HG03066 (cell line): ENCODE data around the gene PHETA1.
"Not testable (repeated sequence)": the region's sequence is repeated elsewhere in the genome, so short reads cannot be mapped to it uniquely, and the experiment has no call there.

Experiments
- ATAC-seq: cut with Tn5 transposase; IDR thresholded peaks from one replicate; pipeline ENCODE4 v1.9.1; 2021; ENCODE audit warnings: low read depth; ENCODE audit not compliant: unreplicated experiment

Gene PHETA1

DNA sequence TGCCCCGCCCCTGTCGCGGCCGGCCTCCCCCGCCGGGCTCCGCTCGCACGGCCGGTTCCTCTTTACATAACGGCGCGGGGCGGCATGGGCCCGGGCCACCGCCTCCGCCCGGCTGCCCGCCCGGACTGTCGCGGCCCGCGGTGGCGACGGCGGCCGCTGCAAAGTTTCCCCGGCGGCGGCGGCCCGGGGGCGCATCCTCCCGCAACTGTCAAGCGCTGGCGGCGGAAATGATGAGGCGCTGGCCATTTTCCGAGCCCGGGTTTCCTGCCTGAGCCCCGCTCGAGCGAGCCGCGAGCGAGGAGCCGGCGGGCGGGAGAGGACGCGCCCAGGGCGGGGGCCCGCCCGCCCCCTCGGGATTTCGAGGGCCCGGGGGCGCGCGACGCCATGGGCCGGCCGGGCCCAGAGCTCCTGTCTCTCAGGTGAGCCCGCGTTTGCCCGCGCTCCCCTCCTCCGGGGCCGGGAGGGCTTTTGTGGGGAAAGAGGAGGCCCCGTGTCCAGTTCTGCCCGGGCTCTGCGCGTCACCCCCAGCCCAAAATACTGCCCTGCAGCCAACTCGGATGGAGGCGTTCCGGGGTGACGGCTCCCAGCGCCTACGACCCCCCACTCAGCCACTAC, 37.1 kb upstream of the PHETA1 start, which contains the start of gene SH2B3:
Gene SH2B3 (plus strand): TSS at position 65 of the 615 bp plus-strand sequence. CDS start 12,223 bp downstream, outside the sequence.
- ATAC-seq: peak; percentile 11

- peak; percentile 56 for ATAC-seq
Observed at GRCh38 chr12:111405149-111405858, 36.4 kb upstream of the PHETA1 start.

DNA sequence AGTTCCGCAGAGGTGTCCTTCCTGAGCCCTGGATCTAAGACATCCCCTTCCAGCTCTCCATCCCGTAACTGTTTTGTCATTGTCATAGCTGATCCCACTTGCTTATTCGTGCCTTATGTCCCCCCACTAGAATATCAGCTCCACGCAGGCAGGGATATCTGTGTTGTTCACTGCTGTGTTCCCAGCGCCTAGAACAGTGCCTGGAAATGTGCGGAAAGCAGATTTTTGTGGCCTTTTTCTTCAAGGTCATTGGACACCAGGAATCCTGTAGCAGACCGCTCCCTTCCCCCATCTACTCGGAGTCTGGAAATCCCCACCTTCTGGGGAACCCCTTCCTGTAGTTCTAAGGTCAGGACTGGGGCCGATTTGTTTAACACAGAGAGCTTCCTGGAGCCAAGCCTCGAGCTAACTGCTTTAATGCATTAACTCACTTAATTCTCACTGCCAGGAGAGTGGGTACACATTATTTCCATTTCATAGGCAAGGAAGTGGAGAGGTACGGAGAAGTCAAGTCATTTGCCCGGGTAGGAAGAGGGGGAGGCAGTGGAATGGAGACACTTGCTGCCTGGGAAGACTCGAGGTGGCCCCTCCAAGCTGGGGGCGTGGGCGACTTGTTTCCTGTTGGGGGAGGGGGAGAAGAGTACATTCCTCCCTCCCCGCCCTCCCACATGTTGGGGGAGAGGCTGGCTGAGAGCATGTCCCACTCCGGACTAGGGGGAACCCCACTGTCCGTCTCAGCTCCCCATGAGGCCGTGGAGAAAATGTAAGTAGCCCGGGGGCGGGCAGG, 35.7 kb upstream of the PHETA1 start:
- no peak for ATAC-seq

DNA sequence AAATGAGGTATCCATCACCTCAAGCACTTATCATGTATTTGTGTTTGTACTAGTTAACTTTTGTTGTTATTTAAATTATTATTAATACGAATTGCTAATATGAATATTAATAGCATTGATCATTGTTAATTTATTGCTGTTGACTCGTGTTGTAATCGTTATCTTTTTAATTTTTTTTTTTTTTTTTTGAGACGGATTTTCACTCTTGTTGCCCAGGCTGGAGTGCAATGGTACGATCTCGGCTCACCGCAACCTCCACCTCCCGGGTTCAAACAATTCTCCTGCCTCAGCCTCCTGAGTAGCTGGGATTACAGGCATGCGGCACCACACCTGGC, 33.6 kb upstream of the PHETA1 start:
- ATAC-seq: not testable (repeated sequence)

- ATAC-seq: no peak
Observed at GRCh38 chr12:111401167-111401605, 32.3 kb upstream of the PHETA1 start.

DNA sequence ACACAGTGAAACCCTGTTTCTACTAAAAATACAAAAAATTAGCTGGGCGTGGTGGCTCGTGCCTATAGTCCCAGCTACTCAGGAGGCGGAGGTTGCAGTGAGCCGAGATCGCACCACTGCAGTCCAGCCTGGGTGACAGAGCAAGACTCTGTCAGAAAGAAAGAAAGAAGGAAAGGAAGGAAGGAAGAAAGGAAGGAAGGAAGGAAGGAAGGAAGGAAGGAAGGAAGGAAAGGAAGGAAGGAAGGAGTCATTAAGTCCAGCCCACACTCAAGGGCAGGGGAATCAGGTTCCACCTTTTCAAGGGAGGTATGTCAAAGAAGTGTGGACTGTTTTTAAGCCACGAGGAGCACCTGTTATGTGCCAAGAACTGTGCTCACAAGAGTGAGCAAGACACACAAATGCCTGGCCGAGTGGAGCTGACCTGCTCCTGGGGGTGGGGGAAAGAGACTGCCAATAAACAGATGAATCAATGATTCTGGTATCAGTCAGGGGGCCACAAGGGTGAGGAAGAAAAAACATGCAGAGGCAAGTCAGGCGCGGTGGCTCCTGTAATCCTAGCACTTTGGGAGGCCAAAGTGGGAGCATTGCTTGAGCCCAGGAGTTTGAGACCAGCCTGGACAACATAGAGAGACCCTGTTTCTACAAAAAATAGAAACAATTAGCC, 31.0 kb upstream of the PHETA1 start:
- ATAC-seq: not testable (repeated sequence)

DNA sequence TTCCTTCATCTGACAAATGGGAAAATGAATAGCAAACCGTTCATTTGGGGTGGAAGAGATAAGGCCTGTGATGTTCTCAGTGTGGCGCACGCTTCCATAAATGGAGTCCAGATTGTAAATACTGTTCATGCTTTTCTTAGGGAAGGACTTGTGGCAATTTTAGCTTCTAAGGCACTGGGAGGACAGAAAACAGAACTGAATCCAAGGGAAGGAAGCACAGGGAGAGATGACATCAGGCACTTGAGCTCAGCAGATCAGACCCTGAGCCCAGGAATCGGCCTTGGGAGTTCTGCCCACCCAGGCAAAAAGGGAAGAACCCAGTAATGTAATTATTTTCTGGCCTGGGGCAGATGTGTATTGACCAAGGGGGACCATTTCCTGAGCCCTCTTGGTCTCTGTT, 29.6 kb upstream of the PHETA1 start:
- no peak for ATAC-seq

GRCh38 chr12:111396726-111397445, 28.0 kb upstream of the PHETA1 start:
- peak; percentile 49 for ATAC-seq

DNA sequence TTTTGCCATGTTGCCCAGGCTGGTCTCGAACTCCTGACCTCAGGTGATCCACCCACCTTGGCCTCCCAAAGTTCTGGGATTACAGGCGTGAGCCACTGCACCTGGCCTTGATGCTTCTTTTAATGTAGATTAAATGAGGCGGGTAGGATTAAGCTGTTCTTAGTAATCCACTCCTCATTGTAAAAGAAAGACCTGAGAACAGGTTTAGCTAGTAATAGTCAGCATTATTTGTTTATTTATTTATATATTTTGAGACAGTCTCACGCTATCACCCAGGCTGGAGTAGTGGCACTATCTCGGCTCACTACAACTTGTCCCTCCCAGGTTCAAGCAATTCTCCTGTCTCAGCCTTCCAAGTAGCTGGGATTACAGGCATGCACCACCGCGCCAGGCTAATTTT, 27.4 kb upstream of the PHETA1 start:
- not testable (repeated sequence) for ATAC-seq

DNA sequence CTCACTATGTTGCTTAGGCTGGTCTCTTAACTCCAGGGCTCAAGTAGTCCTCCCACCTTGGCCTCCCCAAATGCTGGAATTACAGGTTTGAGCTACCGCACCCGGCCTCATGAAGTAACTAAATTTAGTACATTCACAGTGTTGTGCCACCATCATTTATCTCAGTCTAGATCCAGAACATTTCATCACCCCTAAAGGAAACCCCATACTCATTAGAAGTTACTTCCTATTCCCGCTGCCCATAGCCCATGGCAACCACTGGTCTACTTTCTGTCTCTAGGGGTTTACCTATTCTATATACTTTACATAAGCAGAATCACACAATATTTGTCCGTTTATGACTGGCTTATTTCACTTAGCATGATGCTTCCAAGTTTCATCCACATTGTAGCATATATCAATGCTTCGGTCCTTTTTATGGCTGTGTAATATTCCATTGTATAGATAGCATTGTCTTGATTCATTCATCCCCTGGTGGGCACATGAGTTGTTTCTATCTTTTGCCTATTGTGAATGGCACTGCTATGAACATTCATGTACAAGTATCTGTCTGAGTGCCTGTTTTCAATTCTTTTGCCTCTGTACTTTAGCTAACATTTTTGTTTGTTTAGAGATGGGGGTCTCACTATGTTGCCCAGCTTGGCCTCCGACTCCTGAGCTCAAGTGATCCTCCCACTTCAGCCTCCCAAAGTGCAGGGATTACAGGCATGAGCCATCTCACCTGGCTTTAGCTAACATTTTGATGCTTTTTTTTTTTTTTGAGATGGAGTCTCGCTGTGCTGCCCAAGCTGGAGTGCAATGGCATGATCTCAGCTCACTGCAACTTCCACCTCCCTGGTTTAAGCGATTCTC, 26.7 kb upstream of the PHETA1 start:
- ATAC-seq: no peak

DNA sequence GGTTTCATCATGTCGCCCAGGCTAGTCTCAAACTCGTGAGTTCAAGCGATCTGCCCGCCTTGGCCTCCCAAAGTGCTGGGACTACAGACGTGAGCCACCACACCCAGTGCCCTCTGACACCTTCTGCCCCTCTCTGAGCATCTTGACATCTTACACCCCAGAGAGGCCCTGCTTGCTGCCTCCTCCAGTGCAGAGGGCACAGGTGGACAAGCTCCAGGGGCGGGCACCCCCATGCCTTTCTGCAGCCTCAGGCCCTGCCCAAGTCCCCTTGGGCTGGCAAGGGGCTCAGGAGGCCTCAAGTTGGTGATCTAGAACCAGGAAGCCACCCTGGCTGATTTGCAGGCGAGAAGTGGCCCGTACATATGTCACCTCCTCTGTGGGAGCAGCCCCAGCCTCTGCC, 25.6 kb upstream of the PHETA1 start:
- ATAC-seq: no peak

DNA sequence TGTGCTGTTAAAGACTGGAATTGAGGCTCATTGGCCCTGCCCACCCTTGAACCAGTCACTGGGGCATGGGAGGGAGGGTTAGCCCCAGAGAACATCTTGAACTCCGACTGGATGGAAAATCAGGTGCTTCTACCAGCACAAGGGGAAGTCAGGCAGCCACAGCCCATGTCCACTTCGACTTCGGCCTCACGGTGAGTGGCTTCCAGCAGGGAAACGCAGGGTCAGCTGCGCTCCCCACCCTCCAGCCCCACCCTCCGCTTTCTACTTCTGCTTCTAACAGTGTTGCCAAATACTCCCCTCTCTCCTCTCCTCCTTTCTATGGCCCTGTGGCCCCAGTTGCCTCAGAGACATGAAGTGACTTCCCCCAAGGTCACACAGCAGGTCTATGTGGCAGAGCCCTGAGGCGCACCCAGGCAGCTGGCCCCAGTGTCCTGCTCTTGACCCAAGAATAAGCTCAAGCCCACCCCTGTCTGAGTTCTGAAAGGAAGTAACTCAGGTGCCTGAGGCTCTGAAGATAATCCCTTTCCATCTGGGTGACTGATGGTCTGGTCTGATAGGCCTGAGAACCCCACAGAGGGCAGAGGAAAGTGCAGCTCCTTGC, 24.9 kb upstream of the PHETA1 start:
- no peak for ATAC-seq

DNA sequence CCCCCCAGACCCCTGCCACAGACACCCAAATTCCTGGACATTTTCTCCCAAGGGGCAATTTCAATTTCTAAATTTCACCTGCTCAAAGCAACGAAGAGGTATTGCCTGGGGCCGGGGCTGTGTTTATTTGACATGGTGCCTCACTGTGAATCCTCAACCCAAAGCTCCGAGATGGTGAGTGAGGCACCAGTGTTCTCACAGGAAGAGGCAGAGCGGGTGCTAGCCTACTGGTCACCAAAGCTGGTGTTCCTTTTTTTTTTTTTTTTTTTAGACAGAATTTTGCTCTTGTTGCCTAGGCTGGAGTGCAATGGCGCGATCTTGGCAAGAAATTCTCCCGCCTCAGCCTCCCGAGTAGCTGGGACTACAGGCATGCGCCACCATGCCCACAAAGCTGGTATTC, 22.0 kb upstream of the PHETA1 start:
- no peak for ATAC-seq

DNA sequence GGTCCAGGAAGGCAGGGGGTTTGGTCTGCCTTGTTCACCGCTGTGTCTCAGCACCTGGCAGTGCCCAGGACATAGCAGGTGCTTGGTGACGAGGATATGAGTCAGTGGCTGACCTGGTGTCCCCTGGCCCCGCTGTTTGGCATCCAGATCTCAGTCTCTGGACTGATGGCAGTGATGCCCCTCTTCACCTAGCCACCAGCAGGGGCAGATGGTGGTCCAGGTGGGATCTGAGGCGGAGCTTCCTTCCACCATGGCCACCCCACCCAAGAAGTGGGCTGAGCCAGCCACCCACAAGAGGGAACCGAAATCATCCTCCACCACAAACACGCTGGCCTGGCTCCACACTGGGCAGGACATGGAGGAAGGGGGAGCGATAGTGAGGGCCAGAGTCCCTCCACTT, 20.7 kb upstream of the PHETA1 start:
- ATAC-seq: no peak

DNA sequence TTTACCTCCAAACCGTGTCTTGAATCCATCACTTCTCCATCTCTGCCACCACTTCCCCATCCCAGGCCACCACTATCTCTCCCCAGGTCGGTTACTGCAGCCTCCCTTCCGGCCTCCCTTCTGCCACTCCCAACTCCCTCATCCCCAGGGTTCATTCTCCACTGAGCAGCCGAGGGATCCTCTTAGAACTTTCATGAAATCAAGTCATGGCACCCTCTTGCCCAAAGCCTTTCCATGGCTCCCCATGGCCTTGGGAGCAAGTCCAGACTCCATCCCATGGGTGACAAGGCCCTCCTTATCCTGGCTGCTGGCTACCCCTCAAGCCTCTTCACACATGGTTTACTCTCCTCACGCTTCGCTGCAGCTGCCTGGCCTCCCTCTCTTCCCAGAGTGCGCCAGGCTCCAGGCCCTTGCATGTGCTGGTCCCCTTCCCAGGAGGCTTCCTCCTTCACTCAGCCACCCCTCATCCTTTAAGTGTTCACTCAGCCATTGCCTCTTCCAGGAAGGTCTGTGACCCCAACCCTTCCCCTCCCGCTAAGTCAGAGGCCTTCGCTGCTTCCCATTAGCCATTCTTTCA, 18.9 kb upstream of the PHETA1 start:
- no peak for ATAC-seq

DNA sequence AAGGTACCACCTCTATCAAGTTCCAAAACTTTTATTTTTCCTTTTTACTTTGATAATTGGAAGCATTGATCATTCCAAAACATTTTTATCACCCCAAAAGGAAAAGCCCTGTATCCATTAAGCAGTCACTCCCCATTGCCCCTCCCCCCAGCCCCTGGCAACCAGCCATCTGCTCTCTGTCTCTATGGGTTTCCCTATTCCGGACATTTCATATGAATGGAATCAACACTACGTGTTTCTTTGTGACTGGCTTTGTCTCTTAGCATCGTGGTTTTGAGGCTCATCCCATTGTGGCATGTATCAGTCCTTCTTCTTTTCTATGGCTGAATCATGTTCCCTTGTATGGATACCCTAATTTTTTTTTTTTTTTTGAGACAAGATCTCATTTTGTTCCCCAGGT, 18.0 kb upstream of the PHETA1 start:
- no peak for ATAC-seq

GRCh38 chr12:111384596-111384995, 15.7 kb upstream of the PHETA1 start:
- ATAC-seq: no peak

GRCh38 chr12:111379942-111380554, 11.2 kb upstream of the PHETA1 start:
- ATAC-seq: no peak
